ENCODE data around the gene CCDC15.
"Not testable (repeated sequence)": the region's sequence is repeated elsewhere in the genome, so short reads cannot be mapped to it uniquely, and the experiment has no call there.

CCDC15 gene

DNA sequence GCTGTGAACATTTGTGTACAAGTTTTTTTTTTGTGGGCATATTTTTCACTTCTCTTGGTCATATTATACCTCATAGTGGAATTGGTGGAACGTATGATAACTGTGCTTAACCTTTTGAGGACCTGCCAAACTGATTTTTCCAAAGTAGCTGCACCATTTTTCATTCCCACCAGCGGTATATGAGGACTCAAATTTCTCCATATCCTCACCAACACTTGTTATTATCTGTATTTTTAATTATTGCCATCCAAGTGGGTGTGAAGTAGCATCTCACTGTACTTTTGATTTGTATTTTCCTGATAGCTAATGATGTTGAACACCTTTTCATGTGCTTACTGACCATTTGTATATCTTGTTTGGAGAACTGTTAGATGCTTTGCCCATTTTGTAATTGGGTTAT, 47.8 kb downstream of the CCDC15 start:
- DNase-seq = no peak

DNA sequence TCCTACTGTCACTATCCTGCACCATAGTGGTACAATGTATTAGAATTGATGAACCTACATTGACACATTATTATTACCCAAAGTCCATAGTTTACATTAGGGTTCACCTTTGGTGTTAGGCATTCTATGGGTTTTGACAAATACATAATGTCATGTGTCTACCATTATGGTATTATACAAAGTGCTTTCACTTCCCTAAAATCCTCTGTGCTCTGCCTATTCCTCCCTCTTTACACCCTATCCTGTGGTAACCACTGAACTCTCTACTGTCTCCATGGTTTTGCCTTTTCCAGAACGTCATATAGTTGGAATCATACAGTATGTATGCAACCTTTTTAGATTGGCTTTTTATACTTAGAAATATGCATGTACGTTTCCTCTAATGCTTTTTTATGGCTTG, 51.5 kb downstream of the CCDC15 start:
- no peak for DNase-seq

- DNase-seq = no peak
These were observed 62.4 kb downstream of the CCDC15 start for GRCh38 chr11:125016413-125016812.

- DNase-seq = no peak
These were observed 66.3 kb downstream of the CCDC15 start for GRCh38 chr11:125020342-125020741.

- DNase-seq = no peak
These were observed 68.5 kb downstream of the CCDC15 start for GRCh38 chr11:125022551-125022950.

DNA sequence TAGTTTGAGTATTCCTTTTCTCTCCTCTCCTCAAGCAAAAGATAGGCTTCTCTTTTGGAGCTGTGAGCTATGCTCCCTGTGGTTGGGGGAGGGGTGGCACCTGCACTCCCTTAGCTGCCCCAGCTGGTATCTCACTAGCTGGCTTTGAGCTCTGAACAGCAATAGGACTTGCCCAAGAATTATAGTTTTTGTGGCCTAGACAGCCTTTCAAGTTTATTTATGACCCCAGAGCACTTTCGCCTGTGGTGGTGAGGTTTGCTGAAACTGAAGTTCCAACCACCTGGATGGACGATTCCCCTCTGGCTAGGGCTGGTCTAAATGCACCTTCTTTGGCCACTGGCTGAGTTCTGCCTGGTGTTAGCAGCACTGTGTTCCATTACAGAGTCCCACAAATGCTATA, 72.0 kb downstream of the CCDC15 start:
- DNase-seq = no peak

- DNase-seq = not testable (repeated sequence)
These were observed 75.4 kb downstream of the CCDC15 start for GRCh38 chr11:125029431-125029830.

GRCh38 chr11:125036933-125037332, 82.9 kb downstream of the CCDC15 start:
- DNase-seq = no peak

DNA sequence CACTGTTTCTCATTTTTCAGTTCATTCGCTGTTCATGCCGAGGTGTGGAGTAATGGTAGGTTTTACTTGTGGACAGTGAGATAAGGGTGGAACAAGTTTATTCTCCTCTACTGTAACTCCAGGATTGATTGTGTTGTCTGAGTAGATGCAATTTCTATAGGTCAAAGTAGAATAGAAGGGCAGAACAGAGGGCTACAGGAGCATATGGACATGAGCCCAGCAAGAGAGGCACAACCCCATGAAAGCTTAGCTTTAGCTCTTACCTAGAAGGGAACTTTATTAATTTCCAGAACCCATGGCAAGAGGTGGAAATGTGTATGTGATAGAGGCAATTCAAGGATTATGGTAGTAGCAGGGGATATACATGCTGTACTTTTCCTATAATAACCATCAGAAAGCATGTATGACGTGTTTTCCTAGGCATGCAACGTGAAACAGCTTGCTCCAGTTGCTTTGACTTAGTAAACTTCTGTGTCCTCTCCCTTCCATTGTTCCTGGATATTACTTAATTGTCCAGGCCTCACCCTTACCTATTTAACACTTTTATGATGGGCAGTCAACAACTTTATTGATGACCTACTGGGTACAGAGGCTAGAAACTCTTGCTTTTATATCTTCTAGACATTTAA, 95.3 kb downstream of the CCDC15 start:
- no peak for DNase-seq

DNA sequence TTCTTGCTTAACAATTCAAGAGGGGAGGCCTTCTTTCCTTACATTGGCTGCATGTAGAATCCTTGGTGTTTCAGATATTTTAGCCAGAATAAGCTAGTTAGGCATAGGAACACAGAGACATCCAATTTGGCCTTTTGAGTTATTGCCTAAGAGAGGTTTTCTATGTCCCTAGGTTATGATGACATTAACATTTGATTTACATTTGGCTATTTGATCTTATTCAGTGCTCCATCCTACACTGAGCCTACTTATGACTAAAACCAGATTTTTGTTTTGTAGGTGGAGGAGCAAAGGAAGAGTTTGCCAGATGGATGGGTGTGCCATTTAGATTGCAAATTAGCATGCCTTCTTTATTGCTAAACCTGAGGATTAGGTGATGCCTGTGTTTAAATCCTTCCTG, 98.0 kb downstream of the CCDC15 start:
- no peak for DNase-seq

- no peak for DNase-seq
These were observed 99.2 kb downstream of the CCDC15 start for GRCh38 chr11:125053167-125053566.

DNA sequence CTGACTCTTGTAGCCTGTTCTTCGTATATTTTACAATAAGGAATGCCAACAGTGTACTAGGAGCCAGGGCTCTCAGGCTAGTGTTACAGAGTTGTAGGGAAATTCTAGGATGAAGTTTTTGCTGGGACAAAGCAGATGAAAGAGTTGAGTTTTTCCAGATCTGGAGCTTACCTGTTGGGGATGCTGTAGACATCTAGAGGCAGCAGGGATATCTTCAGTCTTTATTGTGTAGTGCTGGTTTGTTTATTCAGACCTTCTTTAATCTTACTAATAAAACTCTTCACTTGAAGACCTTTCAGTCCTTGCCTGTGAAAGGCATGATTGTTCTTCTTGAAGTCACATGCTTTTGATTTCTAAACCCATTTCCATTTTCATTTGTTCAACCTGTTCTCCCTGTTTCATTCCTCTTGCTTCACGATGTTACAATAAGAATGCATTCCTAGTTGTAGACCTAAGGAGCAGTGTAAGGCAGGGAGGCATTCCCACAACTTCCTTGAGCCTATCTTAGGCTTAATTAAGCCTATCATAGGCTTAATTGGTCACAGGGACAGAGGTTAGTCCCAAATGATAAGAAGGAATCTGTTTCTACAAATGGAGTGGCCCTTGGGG, 101.2 kb downstream of the CCDC15 start:
- DNase-seq = no peak

GRCh38 chr11:125056111-125056510, 102.1 kb downstream of the CCDC15 start:
- not testable (repeated sequence) for DNase-seq

DNA sequence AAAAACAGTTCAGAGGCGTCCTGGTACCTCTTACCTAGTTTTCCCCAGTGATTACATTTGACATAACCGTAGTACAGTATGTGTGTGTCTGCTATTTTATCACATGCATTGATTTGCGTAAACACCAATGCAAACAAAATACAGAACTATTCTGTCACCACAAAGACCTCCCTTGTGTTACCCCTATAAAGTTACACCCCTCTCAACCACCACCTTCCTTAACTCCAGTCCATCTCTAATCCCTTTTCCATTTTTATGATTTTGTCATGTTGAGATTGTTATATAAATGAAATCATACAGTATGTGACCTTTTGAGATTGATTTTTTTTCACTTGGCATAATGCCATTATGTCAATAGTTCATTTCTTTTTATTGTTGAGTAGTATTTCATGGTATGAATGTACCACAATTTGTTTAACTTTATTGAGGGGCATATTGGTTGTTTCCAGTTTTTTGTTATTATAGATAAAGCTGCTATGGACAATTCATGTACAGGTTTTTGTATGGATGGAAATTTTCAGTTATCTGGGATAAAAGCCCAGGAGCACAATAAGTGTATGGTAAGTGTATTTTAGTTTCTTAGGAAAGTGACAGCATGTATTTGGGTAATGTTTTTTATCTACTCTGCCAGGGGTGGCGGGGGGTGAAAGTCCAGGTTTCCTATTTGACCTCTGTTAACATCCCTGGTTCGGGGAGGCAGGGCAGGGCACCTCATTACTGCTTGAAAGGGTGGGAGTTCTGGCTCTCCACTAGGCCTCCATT, 103.1 kb downstream of the CCDC15 start:
- DNase-seq = no peak

DNA sequence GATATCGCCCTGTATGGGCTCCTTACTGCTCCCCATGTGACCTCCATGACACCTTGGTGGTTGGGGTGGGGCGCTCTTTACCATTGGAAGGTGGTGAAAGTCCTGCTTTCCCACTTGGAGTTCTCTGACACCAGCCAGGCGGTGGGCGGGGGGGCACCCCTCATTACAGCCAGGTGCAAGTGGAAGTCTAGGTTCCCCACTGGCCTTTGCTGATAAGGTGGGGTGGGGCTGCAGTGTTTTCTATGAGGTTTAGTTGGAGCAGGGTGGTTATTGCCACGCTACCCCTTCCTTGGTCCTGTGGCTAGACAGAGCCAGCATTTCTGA, 103.7 kb downstream of the CCDC15 start:
- DNase-seq = no peak

DNA sequence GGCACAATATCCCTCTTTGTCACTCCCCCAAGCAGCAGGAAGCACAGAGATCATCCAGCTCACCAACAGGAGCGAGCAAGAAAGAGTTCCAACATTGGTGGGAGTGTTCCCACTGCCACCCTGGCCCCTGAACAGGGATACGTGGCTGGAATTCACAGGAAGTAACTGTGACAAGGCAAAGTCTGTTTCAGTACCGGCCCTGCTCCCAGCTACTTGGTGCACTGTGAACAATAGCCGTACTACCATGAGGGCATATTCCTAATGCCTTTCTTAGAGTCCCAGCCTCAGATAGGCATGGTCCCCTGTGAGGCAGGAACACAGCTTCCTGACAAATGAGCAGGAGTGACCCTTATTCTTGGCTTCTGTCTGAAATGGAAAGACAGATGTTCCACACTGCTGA, 107.3 kb downstream of the CCDC15 start:
- DNase-seq = no peak

GRCh38 chr11:125062218-125062930, 108.4 kb downstream of the CCDC15 start:
- DNase-seq = no peak

- DNase-seq = peak; percentile 80
These were observed 109.0 kb downstream of the CCDC15 start, which contains the start of gene SLC37A2 for GRCh38 chr11:125062931-125063428. Gene SLC37A2, plus strand, starts transcription at chr11:125063305. Its CDS starts 63 bp downstream, at chr11:125063368.

DNA sequence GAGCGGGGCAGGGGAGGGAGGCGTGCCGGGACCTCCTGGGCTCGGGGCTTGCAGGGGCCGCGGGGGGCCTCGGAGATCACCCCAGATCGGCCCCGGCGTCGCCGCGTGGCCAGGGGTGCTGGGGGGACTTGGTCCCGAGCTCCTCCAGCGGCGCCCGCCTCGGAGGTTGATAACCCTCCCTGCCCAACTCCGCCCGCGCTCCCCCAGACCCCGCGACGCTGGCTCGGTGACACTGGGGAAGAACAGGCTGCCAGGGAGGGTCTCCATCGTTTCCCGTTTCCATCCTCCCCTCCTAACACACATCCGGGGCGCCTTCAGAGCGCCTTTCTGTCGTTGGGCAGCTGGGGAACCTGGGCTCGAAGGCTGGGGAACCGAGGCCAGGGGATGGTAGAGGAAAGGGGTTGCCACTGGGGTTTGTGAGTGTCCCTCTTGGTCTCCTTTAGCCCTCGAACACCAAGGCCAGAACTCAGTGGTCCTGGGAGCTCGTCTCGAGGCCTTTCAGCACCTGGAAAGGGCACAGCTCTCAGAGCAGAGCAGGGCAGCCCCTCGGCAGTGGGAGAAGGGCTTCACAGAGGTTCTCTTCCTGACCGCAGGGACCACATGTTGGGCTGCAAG, 109.5 kb downstream of the CCDC15 start:
- peak; percentile 49 for DNase-seq

GRCh38 chr11:125064070-125064469, 110.1 kb downstream of the CCDC15 start:
- DNase-seq = no peak

- no peak for DNase-seq
These were observed 114.4 kb downstream of the CCDC15 start for GRCh38 chr11:125068368-125068767.

DNA sequence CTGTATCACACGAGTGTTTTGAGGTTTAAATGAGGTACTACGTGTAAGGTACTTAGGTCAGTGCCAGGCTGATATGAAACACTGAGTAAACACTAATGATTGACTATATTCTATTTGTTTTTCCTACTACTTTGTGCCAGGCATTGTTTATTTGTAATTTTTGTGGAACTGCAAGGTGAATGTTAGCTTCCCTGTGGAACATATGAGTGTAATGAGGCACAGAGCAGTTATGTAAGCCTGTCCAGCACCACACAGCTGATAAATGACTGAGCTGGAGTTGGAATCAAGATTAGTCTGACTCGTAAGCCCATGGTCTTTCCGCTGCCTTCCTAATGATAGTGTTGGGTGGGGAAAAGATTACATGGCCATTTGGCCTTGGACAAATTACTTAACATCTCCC, 115.0 kb downstream of the CCDC15 start:
- DNase-seq = no peak

DNA sequence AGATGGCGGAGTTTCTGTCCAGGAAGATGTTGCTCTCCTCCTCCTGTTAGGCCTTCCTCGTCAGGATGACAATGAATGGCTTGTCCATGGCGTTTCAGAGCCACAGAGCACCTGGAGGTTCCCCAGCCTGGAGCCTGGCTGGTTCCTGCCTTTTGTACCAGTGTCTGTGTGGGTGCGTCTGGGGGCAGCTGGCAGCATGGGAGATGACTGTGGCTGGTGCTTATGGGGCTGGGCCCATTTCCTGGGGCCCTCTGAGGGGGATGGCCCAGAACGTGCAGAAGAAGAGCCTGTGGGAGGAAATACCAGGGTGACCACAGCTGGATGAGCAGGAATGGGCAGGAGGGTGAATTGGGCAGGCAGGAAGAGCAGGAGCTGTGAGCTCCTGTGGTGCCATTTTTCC, 115.8 kb downstream of the CCDC15 start:
- DNase-seq = no peak

All from retina (tissue), 1 donor.